Measurements from ENCODE around the gene NACC2.
"Not testable (repeated sequence)": the region's sequence is repeated elsewhere in the genome, so short reads cannot be mapped to it uniquely, and the experiment has no call there.

NACC2 gene

DNA sequence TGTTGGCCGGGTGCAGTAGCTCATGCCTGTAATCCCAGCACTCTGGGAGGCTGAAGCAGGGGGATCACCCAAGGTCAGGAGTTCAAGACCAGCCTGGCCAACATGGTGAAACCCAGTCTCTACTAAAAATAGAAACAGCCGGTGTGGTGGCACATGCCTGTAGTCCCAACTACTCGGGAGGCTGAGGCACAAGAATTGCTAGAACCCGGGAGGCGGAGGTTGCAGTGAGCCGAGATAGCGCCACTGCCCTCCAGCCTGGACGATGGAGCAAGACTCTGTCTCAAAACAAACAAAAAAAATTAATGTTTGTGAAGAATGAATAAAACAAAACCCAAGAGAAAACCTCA is 68.2 kb downstream of the NACC2 start:
- DNase-seq (ENCODE audit: low read depth in 2 of 2, low spot score in 1 of 2) = not testable (repeated sequence)

DNA sequence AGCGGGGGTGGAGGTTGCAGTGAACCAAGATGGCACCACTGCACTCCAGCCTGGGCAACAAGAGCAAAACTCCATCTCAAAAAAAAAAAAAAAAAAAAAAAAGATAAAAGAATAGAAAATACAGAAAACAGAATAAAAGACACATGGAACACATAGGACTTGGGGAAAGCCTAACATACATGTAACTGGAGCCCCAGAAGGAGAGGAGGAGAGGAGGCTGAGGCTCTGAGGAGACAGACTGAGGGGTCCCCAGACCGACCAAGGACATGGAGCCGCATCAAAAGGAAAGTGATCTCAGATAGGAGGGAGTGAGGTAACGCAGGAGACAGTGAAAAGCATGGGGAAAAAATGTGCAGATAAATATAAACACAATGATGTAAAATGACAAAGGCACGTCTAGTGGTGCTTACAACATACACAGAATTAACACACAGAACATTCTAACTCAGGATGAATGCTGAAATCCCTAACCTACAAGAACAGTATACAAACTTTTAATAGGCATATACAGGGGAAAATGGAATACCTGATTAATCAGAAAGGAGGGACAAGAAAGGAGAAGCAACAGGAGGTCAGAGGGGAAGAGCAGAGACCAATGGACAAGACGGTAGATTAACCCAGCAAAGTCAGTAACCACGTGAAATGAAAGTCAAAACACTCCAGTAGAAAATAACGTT is 68.7 kb downstream of the NACC2 start:
- DNase-seq (ENCODE audit: low read depth in 2 of 2, low spot score in 1 of 2) = no peak

DNA sequence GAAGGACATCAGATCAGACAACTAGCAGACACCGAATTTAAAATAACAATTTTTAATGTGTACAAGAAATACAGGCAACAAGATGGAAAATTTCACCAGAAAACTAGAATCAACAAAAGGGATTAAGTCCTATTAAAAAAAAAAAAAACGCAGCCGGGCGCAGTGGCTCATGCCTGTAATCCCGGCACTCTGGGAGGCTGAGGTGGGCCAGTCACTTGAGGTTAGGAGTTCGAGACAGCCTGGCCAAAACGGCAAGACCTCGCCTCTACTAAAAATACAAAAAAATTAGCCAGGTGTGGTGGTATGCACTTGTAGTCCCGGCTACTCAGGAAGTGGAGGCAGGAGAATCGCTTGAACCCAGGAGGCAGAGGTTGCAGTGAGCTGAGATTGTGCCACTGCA is 69.6 kb downstream of the NACC2 start:
- no peak for DNase-seq (ENCODE audit: low read depth in 2 of 2, low spot score in 1 of 2)

DNA sequence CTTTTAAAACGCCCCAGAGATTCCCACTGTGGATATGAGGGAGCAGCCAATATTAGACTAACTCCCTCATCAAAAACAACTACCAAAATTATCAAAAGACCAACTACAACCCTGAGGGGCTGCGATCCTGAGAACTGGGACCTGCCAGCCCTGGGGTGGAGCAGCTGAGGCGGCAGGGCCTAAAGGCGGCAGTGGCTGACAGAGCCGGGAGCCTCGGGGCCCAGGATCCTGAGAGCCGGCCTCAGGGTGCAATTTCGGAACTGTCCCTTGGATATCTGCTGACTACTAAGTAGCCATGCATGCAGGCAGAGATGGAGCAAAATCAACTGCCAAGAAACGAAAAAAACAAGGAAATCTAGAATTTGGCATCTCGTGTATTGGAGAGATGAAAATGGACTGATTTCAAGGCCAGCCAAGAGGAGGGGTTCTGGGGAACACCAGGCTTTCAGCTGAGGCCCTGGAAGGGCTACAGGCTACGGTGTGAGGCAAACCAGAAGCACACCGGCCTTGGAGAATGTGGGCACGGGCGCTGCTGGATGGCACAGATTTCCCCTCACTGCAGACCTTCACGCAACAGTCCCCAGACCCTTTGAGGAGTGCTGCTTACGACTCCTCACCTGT is 70.3 kb downstream of the NACC2 start:
- DNase-seq (ENCODE audit: low read depth in 2 of 2, low spot score in 1 of 2) = no peak

DNA sequence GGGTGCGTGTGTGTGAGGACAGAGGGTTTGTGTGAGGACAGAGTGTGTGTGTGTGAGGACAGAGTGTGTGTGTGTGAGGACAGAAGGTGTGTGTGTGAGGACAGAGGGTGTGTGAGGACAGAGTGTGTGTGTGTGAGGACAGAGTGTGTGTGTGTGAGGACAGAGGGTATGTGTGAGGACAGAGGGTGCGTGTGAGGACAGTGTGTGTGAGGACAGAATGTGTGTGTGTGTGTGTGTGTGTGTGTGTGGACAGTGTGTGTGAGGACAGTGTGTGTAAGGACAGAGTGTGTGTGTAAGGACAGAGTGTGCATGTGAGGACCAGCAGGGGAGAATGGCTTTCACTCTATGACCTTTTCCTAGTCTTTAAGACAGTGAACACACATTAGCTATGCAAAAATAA is 70.8 kb downstream of the NACC2 start:
- no peak for DNase-seq (ENCODE audit: low read depth in 2 of 2, low spot score in 1 of 2)

DNA sequence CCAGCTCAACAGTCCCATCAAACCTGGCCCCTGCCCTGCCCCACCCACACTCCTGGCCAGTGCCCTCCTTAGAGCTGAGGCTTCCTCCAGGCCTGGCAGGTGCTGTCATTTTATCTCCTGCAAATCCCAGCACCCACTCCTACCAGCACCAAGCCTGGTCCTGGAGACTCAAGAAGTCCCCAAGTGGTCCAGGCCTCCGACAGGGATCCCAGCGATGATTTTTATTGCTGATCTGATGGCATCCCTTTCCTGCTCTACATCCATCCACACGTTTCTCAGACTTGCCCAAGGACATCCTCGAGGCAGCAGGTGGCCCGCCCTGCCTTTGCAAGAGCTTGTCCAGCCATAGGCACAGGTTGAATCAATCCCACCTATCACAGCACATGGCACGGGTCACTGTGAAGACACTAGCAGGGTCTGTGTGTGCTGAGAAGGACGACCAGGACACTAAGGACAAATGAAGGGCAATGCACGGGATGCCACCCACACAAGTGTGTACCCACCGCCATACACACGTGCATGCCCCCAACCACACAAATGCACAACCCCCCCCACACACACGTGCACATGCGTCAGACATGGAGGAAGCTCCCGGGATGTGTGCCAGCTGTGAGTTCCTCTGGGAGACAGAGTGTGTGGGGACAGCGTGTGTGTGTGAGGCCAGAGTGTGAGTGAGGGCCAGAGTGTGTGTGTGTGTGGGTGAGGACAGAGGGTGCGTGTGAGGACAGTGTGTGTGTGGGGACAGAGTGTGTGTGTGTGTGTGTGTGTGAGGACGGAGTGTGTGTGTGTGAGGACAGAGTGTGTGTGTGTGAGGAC is 71.5 kb downstream of the NACC2 start:
- no peak for DNase-seq (ENCODE audit: low read depth in 2 of 2, low spot score in 1 of 2)

DNA sequence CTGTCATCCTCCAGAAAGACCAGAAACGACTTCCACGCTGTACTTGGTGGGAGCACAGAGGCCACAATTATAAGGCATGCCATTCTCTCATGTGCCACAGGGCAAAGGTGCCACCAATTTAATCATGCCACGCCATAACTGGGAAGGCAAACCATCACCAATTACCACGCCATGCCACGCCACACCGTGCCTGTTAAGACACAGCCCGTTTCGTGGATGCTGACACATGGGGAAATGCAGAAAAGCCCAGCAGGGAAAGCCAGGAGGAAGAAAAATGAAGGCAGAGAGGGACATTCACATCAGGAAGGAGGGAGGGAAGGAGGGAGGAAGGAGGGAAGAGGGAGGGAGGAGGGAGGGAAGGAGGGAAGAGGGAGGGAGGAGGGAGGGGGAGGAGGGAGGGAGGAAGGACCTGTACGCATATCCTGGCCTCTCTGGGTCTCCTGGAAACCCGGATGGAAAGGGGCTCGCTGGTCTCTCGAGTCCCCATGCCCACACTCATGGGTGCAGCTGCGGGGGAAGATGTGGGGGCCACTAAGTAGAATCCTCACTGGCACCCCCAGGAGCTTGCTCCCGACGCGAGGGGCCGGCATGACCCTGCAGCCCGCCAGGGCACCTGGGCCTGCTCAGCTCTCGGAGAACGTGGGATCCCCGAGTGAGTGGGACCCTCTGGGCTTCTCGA is 72.2 kb downstream of the NACC2 start:
- no peak for DNase-seq (ENCODE audit: low read depth in 2 of 2, low spot score in 1 of 2)

DNA sequence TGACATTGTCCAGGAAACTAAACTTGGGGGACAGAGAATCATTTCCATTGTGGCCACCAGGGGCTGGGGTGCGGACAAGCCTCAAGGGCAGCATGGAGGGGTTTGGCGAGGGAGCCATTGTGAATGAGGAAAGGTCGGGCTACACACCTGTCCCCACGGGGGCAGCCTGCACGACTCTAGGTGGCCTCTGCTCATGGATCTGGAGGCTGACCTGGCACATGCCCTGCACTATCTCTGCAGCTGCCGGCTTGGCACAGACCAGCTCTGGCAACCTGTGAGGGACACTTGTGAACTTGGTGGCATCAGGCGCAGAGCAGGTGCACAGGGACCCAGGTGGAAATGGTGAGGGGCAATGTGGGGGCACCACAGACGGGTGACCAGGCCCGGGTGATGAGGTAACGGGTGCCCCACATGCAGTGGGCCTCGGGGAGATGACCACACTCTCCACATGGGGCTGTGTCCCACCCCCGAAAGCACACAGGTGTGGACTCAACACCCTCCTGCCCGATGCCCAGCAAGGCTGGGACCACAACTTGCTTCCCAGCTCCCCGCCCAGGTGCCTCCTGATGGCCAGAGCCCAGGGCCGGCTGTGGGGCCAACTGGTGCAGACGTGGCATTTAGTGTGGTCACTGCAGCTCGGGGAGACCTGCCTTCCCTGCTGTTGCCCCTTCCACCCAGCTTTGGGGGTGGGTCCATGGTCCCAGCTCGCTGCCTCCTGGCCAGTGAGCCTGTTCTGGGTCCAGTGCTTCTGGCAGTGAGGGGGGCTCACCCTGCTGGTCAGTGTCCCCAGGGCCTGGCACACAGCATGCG is 73.0 kb downstream of the NACC2 start:
- no peak for DNase-seq (ENCODE audit: low read depth in 2 of 2, low spot score in 1 of 2)

DNA sequence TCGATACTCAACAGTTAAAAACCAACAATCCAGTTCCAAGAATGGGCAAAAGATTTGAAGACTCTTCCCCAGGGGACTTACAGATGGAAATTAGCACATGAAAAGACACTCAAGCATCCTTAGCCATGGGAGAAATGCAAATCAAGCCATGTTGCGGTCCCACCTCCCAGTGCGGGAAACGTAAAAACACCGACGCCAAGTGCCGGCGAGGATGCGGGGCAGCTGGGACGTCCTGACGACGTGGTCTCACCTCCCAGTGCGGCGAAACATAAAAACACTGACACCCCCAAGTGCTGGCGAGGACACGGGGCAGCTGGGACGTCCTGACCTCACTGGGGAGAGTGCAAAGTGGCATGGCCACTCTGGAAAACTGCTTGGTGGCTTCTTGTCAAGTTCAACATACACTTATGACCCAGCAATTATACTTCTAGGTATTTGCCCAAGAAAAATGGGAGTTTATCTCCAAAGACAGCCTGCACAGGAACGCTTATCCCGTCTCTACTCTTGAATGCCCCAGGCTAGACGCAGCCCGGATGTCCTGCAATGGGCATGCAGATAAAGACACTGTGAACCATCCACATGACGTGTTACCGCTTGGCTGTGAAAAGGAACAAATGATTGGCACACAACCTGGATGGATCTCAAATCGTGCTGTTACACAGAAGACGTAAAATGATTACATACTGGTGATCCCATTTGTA is 73.8 kb downstream of the NACC2 start:
- DNase-seq (ENCODE audit: low read depth in 2 of 2, low spot score in 1 of 2) = no peak

DNA sequence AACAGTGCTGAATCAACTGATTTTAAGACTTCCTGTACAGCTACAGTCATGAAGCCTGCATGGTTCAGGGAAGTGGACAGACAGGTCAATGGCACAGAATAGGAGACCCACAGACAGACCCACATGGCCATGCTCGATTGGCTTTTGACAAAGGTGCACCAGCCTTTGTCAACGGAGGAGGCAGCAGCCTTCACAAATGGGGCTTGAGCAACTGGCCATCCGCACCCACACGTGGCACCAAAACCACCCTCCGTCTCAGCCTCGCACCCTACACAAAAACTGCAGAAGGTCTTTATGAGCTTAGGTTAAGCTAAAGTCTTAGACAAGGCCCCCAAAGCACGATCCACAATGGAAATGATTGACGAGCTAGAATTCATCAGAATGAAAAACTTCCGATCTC is 74.4 kb downstream of the NACC2 start:
- no peak for DNase-seq (ENCODE audit: low read depth in 2 of 2, low spot score in 1 of 2)

DNA sequence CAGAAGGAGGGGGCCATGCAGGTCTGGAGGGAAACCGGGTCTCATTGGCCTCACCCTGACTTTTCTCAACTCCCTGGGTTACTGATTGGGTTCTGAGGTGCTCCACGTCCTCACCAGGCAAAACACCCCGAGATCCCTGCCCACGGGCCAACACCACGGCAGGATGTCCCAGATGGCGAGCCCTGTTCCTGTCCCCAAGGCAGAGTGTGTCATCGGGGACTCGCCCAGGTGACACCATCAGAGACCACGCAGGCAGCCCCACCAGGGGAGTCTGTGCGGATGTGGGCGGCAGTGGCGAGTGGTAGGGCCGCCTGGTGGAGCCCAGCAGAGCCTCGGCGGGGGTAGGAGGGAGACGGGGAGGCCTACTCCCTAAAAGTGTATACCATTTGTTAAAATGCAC is 74.9 kb downstream of the NACC2 start:
- DNase-seq (ENCODE audit: low read depth in 2 of 2, low spot score in 1 of 2) = no peak

DNA sequence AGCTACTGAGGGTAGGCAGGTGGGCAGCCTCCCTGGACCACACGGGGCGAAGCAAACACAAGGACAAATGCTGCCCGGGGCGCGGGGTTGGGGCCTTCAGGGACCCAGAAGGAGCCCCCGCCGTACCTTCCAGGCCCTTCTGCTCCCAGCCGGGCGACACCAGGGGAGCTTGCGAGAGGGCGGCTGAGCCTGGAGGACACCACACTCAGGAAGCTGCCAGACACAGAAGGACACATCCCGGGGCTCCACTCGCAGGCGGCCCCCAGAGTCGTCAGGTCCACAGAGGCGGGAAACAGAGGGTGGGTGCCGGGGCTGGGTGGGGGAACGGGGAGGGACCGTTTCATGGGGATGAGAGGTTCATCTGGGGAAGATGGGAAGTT is 75.4 kb downstream of the NACC2 start:
- DNase-seq (ENCODE audit: low read depth in 2 of 2, low spot score in 1 of 2) = no peak

DNA sequence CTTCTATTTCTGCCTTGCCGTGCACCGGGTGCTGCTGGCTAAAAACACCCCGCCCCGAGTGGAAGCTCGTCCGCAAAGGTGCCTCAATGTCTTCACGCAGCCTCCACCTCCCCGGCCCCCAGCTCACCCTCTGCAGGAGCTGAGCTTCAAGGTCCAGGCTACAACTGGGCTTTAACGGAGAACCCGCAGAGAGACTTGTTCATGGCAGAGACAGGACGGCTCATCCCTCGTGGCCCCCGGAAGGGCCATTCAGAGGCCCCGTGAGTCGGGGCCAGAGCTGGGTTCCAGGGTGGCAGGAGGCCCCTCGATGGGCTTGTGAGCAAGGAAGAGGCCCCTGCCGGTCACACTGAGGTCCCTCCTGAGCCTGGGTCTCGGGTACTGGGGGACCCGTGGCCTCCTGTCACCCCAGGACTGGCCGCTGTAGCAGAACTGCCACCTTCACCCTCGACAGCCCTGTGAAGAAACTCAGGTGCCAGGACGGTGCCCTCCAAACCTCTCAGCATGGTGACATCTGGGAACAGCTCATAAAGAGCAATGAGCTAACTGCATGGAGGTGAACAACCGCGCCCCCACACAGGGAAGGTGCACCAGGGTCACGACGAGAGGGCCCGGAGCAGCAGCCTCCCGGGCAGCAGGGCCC is 75.9 kb downstream of the NACC2 start:
- DNase-seq (ENCODE audit: low read depth in 2 of 2, low spot score in 1 of 2) = no peak

DNA sequence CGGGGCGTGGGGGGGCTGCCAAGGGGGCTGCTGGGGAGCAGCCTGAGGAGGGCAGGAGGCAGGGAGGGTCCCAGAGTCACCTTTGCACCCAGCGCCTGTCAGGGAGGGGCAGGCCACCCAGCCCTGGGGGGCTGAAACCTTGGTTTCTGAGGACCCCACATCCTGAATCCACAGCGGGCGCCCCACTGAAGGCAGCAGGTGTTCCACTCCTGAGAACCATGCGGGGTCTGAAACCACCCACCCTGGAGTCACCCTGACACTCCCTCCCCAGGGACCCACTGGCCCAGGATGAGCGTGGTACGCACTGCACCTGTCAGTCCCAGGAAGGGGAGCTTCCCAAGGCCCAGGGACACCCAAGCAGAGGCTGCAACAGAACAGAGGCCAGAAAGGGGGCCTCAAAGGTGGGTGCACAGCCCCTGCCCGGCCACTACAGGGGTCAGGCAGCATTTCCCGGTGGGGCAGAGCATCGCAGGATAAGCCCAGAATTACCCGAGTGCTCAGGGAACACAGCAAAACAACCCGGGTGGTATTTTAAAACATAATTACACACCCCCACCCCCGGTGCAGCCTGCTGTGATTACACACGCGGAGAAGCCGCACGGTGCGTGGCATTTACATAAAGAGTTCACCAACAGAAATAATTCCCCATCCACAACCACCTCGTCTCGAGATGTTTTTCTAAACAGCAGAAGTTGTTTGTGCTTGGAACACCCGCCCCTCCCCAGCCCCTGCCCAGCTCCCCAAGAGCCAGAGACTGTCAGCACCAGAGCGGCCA is 76.6 kb downstream of the NACC2 start:
- no peak for DNase-seq (ENCODE audit: low read depth in 2 of 2, low spot score in 1 of 2)

DNA sequence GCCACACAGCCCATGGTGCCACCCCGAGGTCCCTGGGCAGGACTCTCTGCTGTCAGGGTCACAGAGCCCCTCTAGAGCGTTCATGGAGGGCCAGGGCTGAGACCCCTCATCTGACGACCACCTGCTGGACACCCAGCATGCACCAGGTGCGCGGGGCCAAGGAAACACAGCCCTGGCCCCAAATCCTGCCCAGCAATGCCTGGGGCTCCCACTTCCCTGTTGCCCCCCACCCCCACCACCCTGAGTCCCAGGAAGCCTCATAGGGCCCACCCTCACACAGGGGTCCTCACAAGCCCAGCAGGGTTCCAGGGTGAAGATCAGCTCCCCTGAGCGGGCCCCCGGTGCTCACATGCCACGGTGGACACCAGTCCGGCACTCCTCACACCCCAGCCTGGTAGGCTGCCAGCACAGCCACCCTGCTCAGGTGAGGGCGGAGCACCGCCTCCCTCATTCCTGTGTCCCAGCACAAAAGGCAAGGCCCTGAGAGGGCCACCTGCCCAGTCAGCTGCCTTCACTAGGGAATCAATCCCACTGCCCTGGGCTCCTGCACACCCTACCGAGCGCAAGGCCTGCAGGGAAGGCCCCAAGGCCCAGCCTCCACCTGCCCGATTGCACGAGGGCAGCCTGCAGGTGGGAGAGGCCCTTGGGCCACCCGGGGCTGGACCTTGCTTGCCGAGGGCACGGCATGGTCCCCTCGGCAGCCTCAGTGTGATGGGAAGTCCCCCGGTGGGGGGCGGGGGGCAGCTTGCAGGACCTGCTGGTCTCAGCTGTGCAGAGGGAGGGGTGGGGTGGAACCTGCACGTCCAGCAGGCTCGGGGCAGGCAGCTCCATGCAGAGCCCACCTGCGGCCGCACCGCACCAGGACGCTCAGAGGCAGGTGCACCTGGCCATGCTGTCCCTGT is 77.5 kb downstream of the NACC2 start:
- no peak for DNase-seq (ENCODE audit: low read depth in 2 of 2, low spot score in 1 of 2)

DNA sequence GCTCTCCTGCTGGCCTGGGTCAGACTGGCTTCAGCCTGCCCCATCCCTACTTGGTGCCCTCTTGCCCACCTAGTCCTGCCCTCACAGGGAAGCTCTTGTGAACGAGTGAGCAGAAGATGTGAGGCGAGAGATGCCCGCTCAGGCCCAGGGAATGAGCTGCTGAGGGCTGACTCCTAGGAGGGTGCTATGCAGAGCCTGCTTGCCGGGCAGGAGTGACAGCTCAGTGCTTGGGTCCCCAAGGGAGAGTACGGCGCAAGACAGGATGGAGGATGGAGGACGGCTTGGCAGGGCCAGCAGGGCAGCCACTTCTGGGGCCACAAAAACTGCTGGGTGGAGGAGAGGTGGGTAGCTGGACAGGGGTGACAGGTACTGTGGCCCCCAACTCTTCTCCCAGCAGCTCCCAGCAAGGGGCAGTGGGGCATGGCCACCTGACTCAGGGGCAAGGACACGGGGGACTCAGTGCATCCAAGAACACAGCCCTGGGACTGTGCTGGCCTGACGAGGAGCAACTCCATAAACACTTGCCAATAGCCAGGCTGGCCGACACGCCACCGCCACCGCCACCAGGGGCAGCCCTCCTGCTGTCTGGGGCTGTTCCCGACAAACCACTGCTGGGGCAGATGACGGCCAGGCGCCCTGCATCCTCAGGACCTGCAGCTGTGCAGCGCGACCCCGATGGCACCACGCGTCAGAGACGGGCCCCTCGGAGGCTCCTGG is 78.4 kb downstream of the NACC2 start:
- DNase-seq (ENCODE audit: low read depth in 2 of 2, low spot score in 1 of 2) = no peak
